Measurements from ENCODE around the gene HACE1.
"Not testable (repeated sequence)": the region's sequence is repeated elsewhere in the genome, so short reads cannot be mapped to it uniquely, and the experiment has no call there.

Gene HACE1

GRCh38 chr6:104859225-104860146 lies at the start of gene HACE1:
HACE1 (minus strand) TSS chr6:104859919; CDS start chr6:104859642, 277 bp downstream.
- peak; percentile 80 for DNase-seq (ENCODE audit: low spot score)

- no peak for DNase-seq (ENCODE audit: low spot score)
Measured at GRCh38 chr6:104908888-104909525, 49.3 kb upstream of the HACE1 start.

DNA sequence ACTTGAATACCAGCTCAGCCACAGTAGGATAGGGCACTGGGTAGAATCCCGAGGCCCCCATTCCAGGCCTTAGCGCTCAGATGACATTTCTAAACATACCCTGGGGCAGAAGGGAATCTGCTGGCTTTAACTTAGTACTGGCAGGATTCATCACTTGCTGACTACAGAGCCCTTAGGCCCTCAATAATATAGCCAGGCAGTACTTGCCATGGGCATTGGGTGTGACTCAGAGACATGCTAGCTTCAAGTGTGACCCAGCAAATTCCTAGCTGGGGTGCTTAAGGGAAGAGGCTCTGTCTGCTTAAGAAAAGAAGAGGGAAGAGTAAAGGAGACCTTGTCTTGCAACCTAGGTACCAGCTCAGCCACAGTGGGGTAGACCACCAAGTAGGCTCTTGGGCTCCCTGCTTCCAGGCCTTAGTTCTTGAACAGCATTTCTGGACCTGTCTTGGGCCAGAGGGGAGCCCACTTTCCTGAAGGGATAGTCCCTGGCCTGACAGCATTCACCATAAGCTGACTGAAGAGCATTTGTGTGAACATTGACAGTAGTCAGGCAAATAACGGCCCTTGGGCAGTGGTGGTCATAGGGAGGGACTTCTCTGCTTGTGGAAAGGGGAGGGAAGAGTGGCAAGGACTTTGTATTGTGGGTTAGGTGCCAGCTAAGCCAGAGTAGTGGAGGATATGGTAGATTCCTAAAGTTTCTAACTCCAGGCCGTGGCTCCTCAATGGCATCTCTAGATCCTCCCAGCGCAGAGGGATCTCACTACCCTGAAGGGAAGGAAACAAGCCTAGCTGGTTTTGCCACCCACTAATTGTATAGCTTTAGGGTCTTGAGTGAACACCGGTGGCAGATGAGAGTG lies 48.5 kb upstream of the HACE1 start:
- DNase-seq (ENCODE audit: low spot score) = no peak

- DNase-seq (ENCODE audit: low spot score) = not testable (repeated sequence)
Measured at GRCh38 chr6:104898893-104899292, 39.2 kb upstream of the HACE1 start.

- DNase-seq (ENCODE audit: low spot score) = no peak
Measured at GRCh38 chr6:104896914-104897313, 37.2 kb upstream of the HACE1 start.

GRCh38 chr6:104888066-104888465 lies 28.3 kb upstream of the HACE1 start:
- DNase-seq (ENCODE audit: low spot score) = no peak

- no peak for DNase-seq (ENCODE audit: low spot score)
Measured at GRCh38 chr6:104887350-104887749, 27.6 kb upstream of the HACE1 start.

DNA sequence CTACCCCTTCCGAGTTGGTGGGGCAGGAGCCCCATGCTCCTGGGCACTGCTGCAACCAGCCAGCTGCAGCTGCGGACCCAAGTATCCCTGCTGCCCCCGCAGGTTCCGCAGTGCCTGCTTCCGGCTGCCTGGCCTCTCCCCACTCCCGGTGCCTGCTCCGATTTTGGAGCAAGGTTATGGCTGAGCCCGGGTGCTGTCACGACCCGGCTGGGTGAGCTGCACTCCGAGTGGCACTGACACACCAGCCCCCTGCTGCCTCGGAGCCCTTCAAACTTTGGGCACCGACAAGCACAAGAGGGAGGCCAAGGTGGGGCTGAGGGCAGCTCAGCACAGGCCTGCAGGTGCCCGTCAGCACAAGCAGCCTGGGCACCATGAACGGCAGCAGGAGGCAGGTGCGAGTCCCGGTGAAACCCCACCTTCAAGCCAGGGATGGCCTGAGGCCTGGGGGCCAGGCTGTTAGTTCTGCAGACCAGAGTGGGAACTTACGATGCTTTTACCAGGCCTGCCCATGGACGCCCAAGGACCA lies 25.9 kb upstream of the HACE1 start:
- no peak for DNase-seq (ENCODE audit: low spot score)

GRCh38 chr6:104884867-104885517 lies 25.3 kb upstream of the HACE1 start:
- DNase-seq (ENCODE audit: low spot score) = no peak

DNA sequence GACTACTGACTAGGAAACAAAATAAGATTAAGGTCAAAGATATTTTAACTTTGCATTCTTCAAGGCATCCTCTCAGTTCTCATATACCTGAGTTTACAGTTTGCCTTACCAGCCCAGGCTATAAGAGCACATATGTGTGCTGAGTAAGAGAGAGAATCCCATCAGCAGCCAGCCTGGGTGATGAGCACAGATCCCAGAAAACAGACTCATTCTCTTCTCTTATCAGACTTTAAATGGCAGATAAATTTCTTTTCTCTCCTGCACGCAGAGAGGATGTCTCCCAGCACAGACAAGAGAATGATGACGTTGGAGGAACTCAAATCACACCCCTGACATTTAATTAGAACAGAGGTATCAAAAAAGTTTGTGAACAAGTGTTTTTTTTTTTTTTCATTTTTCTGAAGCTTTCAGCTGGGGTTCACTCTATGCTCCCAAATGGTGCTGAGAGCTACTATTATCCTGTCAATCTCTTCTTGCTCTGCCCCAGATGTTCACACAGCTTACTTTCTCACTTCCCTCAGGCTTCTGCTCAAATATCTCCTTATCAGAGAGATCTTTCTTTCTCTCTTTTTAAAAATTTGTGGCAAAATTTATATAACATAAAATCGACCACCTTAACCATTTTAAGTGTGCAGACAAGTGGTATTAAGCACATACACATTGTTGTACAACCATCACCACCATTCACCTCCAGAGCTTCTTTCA lies 22.4 kb upstream of the HACE1 start:
- no peak for DNase-seq (ENCODE audit: low spot score)

GRCh38 chr6:104862456-104862855 lies 2.7 kb upstream of the HACE1 start:
- DNase-seq (ENCODE audit: low spot score) = no peak

- DNase-seq (ENCODE audit: low spot score) = no peak
Measured at GRCh38 chr6:104860221-104860620, 502 bp upstream of the HACE1 start.

GRCh38 chr6:104858642-104859041 lies 1.1 kb downstream of the HACE1 start:
- no peak for DNase-seq (ENCODE audit: low spot score)

GRCh38 chr6:104855507-104855906 lies 4.2 kb downstream of the HACE1 start:
- DNase-seq (ENCODE audit: low spot score) = no peak

GRCh38 chr6:104847721-104848120 lies 12.0 kb downstream of the HACE1 start:
- not testable (repeated sequence) for DNase-seq (ENCODE audit: low spot score)

GRCh38 chr6:104843229-104843628 lies 16.5 kb downstream of the HACE1 start:
- no peak for DNase-seq (ENCODE audit: low spot score)

- no peak for DNase-seq (ENCODE audit: low spot score)
Measured at GRCh38 chr6:104837158-104837557, 22.6 kb downstream of the HACE1 start.

DNA sequence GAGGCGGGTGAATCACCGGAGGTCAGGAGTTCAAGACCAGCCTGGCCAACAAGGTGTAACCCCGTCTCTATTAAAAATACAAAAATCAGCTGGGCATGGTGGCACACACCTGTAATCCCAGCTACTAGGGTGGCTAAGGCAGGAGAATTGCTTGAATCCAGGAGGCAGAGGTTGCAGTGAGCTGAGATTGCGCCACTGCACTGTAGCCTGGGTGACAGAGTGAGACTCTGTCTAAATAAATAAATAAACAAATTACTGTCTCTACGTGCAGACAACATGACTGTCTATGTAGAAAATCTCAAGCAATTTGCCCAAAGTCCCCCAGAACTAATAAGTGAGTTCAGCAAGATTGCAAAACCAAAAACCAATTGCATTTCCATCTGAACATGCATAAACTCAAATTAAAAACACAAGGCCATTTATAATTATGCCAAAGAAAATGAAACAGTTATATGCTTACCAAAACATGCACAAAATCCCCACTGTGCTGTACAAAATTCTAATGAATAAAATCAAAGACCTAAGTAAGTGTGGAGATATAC lies 23.2 kb downstream of the HACE1 start:
- DNase-seq (ENCODE audit: low spot score) = not testable (repeated sequence)

DNA sequence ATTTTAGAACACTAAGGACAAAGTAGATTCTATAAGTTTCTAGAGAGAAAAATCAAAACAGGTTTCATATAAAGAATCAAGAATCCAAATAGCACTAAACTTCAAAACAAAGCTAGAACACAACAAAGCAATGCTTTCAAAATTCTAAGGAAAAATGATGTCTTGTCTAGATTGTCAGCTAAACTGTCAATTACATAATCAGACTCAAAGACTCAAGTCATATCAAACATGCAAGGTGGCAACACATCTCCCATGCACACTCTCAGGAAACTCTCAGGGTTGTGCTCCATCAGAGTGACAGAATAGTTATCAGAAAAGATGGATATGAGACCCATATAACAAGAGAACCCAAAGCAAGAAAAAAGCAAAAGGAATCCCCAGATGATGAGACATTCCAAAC lies 23.9 kb downstream of the HACE1 start:
- no peak for DNase-seq (ENCODE audit: low spot score)

- no peak for DNase-seq (ENCODE audit: low spot score)
Measured at GRCh38 chr6:104829183-104829958, 30.3 kb downstream of the HACE1 start.

Measured in hematopoietic multipotent progenitor cell treated with erythropoietin and hydrocortisone succinate and interleukin-3 and kit ligand, for 15 days (in vitro differentiated cells).